Activated T-cell treated with anti-CD3 and anti-CD28 coated beads, Interleukin-2, amount 50 U/mL, for 4 hours (primary cell): ENCODE data around the gene COL1A1. TPM values are rescaled to one million over a fixed set of nuclear protein-coding genes. Genes with fewer than 3 reads are reported as not detected.

Experiments
- ATAC-seq, 2 donors: fragments of 200-7000 bp; cut with Tn5 transposase; one replicate each; pipeline ENCODE4 v1.10.0; 2021
- DNase-seq: peaks from one replicate; pipeline ENCODE4 v3.0.0-alpha.2; 2020
- H3K27me3 Mint-ChIP-seq: one replicate; pipeline ENCODE4 v1.8.0; 2021; ENCODE audit warnings: low read depth, mixed read lengths
- H3K36me3 Mint-ChIP-seq: one replicate; pipeline ENCODE4 v1.8.0; 2022; ENCODE audit warnings: mixed read lengths; ENCODE audit not compliant: insufficient read depth
- H3K4me1 Mint-ChIP-seq: one replicate; pipeline ENCODE4 v1.8.0; 2021; ENCODE audit warnings: low read depth, mixed read lengths
- H3K4me3 Mint-ChIP-seq: one replicate; pipeline ENCODE4 v1.8.0; 2021; ENCODE audit warnings: mild to moderate bottlenecking, moderate library complexity, mixed read lengths
- H3K9me3 Mint-ChIP-seq: one replicate; pipeline ENCODE4 v1.8.0; 2021; ENCODE audit warnings: mixed read lengths
- total RNA-seq, 3 donors: library from RNA; stranded (reverse); gene quantifications; one replicate each; pipeline ENCODE4 v1.2.1, GENCODE V29; 2021

The COL1A1 gene
- total RNA-seq, 3 donors from 2014 or later, result 1.6 to 3.2 (median 2.8) TPM

GRCh38 chr17:50180620-50181019 lies 20.8 kb downstream of the COL1A1 start:
- Mint-ChIP-seq H3K36me3 (no peaks in the 10 kb centered on the region), H3K9me3 (no peaks in the 10 kb centered on the region), H3K4me3 (no peak overlapping the region), H3K27me3 (no peaks in the 10 kb centered on the region), H3K4me1 (peaks cover 25% of the 10 kb centered on the region)
- no peak for ATAC-seq
- DNase-seq, result no peak

GRCh38 chr17:50180111-50180510 lies 21.3 kb downstream of the COL1A1 start:
- no peaks in the 10 kb centered on the region for H3K36me3 Mint-ChIP-seq
- H3K9me3 Mint-ChIP-seq, result no peaks in the 10 kb centered on the region
- H3K4me3 Mint-ChIP-seq, result no peak overlapping the region
- DNase-seq, result no peak
- H3K4me1 Mint-ChIP-seq, result peaks cover 25% of the 10 kb centered on the region
- H3K27me3 Mint-ChIP-seq, result no peaks in the 10 kb centered on the region
- ATAC-seq, result no peak

DNA sequence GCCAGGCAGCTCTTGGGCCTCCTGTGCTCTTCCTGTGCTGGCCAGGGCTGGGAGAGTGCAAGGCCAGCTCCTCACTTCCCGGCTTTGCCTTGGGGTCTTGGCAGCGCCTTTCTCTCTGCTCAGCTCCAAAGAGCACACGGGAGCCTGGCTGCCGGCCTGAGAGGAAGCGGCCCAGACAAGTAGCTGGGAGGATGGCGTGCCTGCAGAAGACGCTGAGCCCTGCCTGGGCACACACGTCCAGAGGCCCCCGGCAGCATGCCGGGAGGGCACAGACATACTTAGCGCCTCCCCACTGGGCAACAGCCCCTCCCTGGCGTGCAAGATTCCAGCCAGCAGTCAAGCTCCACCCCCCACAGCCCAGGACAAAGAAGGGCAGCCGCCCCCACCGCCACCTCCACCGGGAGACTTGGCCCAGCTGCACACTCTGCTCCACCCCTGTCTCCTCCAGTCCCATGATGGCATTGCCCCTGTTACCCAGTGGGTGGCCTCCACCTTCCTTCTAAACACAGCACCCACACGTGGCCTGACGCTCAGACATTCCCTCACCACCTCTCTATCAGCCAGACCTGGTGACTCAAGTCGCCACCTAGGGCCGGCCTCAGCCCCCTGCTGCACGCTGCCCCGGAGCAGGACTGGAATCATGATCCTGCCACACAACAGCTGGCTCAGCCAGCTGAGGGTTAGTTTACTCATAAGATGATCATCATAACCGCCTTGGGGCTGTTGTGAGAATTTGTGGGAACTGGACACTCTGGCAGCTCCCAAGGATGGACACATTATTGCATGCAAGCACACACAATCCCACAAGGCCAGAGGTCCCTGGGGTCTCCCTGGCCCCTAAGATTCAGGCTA lies 23.2 kb downstream of the COL1A1 start:
- peaks cover 13% of the 10 kb centered on the region for H3K4me1 Mint-ChIP-seq
- no peak overlapping the region for H3K4me3 Mint-ChIP-seq
- H3K36me3 Mint-ChIP-seq, result no peaks in the 10 kb centered on the region
- no peaks in the 10 kb centered on the region for H3K27me3 Mint-ChIP-seq
- H3K9me3 Mint-ChIP-seq, result no peaks in the 10 kb centered on the region
- DNase-seq, result peak; percentile 47
- peak; percentile 84 to 86 for ATAC-seq

DNA sequence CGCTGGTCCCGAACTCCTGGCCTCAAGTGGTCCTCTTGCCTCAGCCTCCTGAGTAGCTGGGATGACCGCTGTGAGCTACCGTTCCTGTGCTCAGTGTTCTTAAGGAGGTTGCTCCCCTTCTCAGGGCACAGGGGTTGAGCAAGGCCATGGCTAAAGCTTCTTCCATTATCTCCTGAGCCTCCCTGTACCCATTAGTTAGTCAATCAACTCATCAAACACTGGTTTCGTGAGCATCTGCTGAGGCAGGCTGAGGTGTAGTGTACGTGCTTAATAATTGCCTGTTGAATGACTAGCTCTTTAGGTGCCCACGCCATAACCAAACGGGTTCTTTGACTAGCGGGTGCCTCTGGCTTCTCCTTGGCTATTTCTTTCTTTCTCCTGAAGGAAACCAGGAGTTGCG lies 24.0 kb downstream of the COL1A1 start:
- no peak for DNase-seq
- Mint-ChIP-seq H3K9me3 (no peaks in the 10 kb centered on the region), H3K36me3 (no peaks in the 10 kb centered on the region), H3K27me3 (no peaks in the 10 kb centered on the region), H3K4me1 (peaks cover 9% of the 10 kb centered on the region), H3K4me3 (no peak overlapping the region)
- no peak for ATAC-seq

DNA sequence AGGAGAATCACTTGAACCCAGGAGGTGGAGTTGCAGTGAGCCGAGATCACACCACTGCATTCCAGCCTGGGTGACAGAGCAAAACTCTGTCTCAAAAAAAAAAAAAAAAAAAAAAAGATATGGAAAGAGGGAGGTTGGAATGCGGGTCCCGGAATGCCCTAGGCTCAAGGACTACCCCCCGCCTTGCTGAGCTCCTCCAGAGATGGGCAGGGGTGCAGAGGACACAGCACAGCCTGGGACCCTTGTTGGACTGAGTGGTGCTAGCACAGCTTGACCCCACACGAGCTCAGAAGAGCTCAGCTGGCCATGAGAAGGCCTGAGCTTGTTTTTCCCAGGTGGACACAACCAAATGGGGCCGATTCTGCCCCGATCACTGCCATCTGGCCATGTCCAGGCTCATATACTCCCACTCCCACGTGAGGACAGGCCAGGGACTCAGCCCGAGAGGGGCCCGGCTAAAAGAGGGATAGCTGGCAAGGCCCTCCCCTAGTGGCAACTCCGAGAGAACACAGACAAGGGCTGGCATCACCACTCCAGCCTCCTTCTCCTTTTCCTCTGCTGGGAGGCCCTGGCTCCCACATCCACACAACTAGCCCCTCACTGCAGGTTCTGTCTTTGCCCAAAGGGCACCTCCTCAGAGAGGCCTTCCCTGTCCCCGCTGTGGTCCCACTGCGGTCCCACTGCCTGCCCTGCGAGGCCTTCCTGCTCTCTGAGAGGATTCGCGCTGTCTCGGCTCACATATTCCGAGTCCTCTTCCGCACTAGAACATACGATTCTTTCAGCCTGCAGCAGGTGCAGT lies 24.7 kb downstream of the COL1A1 start:
- no peak overlapping the region for H3K4me3 Mint-ChIP-seq

GRCh38 chr17:50175035-50175807 lies 26.2 kb downstream of the COL1A1 start:
- Mint-ChIP-seq H3K9me3 (no peaks in the 10 kb centered on the region), H3K36me3 (no peaks in the 10 kb centered on the region), H3K27me3 (no peaks in the 10 kb centered on the region), H3K4me3 (no peak overlapping the region), H3K4me1 (peaks cover 9% of the 10 kb centered on the region)
- ATAC-seq (no peak), DNase-seq (no peak)

More for the DNA sequence above, 24.7 kb downstream of the COL1A1 start:
- H3K9me3 Mint-ChIP-seq, result no peaks in the 10 kb centered on the region
- H3K4me1 Mint-ChIP-seq, result peaks cover 9% of the 10 kb centered on the region
- no peak for DNase-seq
- H3K36me3 Mint-ChIP-seq, result no peaks in the 10 kb centered on the region
- no peaks in the 10 kb centered on the region for H3K27me3 Mint-ChIP-seq
- ATAC-seq, result no peak

DNA sequence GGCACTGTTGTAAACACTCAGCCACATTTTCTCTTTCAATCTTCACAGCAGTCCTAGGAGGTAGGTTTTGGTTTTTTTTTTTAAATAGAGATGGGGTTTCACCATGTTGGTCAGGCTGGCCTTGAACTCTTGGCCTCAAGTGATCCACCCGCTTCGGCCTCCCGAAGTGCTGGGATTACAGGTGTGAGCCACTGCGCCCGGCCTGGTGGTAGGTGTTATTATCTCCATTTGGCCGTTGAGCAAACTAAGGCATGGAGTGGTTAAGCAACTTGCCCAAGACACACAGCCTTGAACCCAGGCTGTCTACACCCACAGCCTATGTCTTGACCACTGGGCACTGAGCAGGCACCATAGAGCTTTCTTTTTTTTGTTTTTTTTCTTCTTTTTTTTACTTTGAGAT lies 27.0 kb downstream of the COL1A1 start:
- ATAC-seq (no peak), DNase-seq (no peak)
- H3K4me3 Mint-ChIP-seq, result no peak overlapping the region
- H3K36me3 Mint-ChIP-seq, result no peaks in the 10 kb centered on the region
- peaks cover 9% of the 10 kb centered on the region for H3K4me1 Mint-ChIP-seq
- no peaks in the 10 kb centered on the region for H3K9me3 Mint-ChIP-seq
- no peaks in the 10 kb centered on the region for H3K27me3 Mint-ChIP-seq

DNA sequence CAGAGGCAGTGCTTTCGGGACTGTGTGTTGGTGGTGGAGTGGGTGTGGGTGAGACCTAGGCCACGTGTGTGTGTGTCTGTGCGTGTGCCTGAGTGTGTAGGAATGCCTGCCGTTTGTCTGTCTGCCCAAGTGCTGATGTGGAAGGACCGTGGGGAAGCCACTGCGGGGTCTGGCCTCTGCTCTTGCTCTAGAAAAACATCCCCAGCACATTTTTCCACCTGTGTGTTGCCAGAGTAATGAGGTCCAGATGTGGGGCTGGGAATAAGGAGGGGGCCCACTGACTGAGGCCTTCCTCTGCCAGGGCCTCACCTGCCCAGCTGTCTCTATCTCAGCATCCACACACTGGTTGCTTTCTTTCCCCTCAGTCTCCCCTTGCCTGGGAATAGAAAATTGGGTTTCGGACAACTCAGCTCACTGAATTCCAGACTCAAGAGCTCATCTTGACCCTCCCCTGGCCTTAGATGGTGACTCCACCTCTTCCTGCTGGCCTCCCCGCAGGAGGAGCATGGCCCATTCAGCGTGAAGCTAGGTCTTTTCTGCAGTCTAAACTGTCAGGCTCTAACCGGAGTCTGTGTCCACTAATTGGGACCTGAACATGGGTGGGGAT lies 28.0 kb downstream of the COL1A1 start:
- Mint-ChIP-seq H3K4me3 (no peak overlapping the region), H3K9me3 (no peaks in the 10 kb centered on the region)
- no peak for DNase-seq

DNA sequence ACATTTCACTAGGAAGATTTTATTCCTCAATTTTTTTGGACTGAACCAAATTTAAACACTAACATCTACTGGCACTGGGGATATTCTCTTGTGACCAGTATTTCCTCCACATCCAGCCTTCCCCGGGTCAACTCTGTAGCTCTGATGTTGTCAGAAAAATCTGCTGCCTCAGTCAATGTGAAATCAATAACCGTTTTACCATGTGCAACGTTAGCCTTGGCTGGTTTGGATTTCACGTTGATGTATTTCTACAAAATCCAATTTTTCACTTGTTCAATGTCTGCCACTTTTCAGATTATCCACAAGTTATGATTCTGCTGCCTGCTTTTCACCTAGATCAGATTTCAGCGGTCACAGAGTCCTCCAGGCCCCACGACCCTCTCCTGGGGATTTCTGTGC lies 28.5 kb downstream of the COL1A1 start:
- no peaks in the 10 kb centered on the region for H3K36me3 Mint-ChIP-seq
- H3K4me1 Mint-ChIP-seq, result peaks cover 10% of the 10 kb centered on the region
- DNase-seq (no peak), ATAC-seq (no peak)
- no peaks in the 10 kb centered on the region for H3K9me3 Mint-ChIP-seq
- H3K4me3 Mint-ChIP-seq, result no peak overlapping the region
- no peaks in the 10 kb centered on the region for H3K27me3 Mint-ChIP-seq

More for the DNA sequence above, 28.0 kb downstream of the COL1A1 start:
- ATAC-seq, result no peak
- H3K4me1 Mint-ChIP-seq, result peaks cover 15% of the 10 kb centered on the region
- H3K27me3 Mint-ChIP-seq, result no peaks in the 10 kb centered on the region
- H3K36me3 Mint-ChIP-seq, result no peaks in the 10 kb centered on the region

DNA sequence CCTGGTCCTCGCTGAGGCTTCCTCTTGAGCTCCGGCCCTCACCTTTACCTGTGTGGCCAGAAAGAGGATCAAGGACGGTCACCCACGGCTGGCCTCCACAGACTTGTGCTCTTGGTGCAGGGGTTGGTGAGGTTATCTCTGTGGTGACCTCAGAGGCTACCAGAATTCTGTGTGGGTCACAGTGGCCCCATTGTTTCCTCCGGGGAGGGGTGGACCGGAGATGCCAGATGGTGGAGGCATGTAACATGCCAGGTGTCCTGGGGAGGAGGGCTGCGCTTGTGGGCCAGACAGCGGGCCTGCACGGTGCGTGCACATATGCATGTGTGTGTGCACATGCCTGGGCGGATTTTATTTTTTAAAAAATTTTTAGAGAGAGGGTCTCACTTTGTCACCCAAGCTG lies 29.3 kb downstream of the COL1A1 start:
- no peak overlapping the region for H3K4me3 Mint-ChIP-seq
- ATAC-seq (no peak), DNase-seq (no peak)
- no peaks in the 10 kb centered on the region for H3K36me3 Mint-ChIP-seq
- H3K4me1 Mint-ChIP-seq, result peaks cover 10% of the 10 kb centered on the region
- no peaks in the 10 kb centered on the region for H3K9me3 Mint-ChIP-seq
- H3K27me3 Mint-ChIP-seq, result no peaks in the 10 kb centered on the region

DNA sequence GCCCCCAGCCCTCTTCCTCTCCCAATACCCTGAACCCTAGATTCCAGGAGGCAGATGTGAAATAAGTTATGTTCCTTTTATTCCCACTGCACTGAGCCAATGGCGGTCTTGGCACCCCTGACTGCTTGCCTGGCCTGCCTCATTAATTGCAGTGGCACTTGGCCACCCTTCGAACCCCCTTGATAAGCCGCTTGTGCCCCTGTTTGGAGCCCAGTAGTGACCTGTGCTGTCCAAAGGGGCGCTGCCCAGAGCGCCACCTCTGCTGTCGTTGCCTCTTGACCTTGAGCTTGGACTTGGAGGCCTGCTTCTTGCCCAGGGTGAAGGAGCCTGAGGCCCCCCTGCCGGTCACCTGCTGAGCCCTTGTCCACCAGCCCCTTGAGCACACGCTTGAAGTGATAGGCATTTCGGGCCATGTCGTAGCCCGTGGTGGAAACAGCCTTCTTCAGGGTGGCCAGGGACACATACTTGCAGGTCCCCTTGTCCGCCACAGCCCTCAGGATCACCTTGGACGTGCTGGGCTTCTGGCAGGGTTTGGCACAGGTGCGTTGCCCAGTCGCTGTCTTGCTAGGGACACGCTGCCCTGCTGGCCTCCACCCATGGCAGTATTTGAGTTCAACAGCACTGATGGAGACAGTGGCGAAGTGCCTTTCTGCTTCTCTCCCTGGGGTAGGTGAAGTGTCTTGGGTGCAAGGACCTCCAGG lies 29.9 kb downstream of the COL1A1 start:
- ATAC-seq, result no peak
- Mint-ChIP-seq H3K27me3 (no peaks in the 10 kb centered on the region), H3K4me1 (peaks cover 10% of the 10 kb centered on the region), H3K4me3 (no peak overlapping the region), H3K9me3 (no peaks in the 10 kb centered on the region), H3K36me3 (no peaks in the 10 kb centered on the region)
- DNase-seq, result no peak

GRCh38 chr17:50170662-50171370 lies 30.6 kb downstream of the COL1A1 start:
- no peaks in the 10 kb centered on the region for H3K36me3 Mint-ChIP-seq
- no peaks in the 10 kb centered on the region for H3K9me3 Mint-ChIP-seq
- H3K4me3 Mint-ChIP-seq, result no peak overlapping the region
- H3K4me1 Mint-ChIP-seq, result peaks cover 10% of the 10 kb centered on the region
- no peaks in the 10 kb centered on the region for H3K27me3 Mint-ChIP-seq
- peak; percentile 37 to 45 for ATAC-seq
- DNase-seq, result no peak

DNA sequence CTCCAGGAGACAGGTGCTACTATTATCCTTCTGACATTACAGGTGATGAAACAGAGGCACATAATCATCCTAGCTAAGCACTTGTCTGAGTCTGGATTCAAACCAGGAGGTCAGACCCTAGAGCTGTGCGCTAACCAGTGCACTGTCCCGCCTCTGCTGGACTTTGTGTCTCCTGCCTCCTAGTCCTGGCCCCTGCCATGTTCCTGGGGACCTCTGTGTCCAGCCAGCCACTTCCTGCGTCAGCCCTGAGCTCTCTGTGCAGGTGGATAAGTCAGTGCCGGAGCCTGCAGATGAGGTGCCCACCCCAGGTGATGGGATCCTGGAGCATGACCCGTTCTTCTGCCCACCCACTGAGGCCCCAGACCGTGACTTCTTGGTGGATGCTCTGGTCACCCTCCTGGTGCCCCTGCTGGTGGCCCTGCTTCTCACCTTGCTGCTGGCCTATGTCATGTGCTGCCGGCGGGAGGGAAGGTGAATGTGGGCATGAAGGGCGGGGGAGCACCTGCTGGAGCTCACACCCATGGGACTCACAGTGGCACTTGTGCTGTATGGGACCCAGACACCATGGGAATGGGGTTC lies 31.5 kb downstream of the COL1A1 start:
- Mint-ChIP-seq H3K9me3 (no peaks in the 10 kb centered on the region), H3K36me3 (no peaks in the 10 kb centered on the region), H3K27me3 (no peaks in the 10 kb centered on the region), H3K4me1 (peaks cover 10% of the 10 kb centered on the region), H3K4me3 (no peak overlapping the region)
- DNase-seq (no peak), ATAC-seq (no peak)
